Glutamatergic neuron (in vitro differentiated cells): Measurements from ENCODE around the gene DCAF8. TPM values are rescaled to one million over a fixed set of nuclear protein-coding genes. Genes with fewer than 3 reads are reported as not detected.

ENCODE experiments used
- DNase-seq: peaks from one replicate; pipeline ENCODE4 v3.0.0; 2022
- H3K27ac Mint-ChIP-seq: one replicate; pipeline ENCODE4 v1.8.0; 2020; ENCODE audit warnings: mild to moderate bottlenecking, mixed read lengths, inconsistent platforms; ENCODE audit not compliant: unreplicated experiment
- H3K27me3 Mint-ChIP-seq: one replicate; pipeline ENCODE4 v1.8.0; 2020; ENCODE audit warnings: mild to moderate bottlenecking, moderate library complexity, mixed read lengths, inconsistent platforms; ENCODE audit not compliant: unreplicated experiment
- H3K36me3 Mint-ChIP-seq: one replicate; pipeline ENCODE4 v1.8.0; 2020; ENCODE audit warnings: mild to moderate bottlenecking, mixed read lengths, inconsistent platforms; ENCODE audit not compliant: unreplicated experiment
- H3K4me1 Mint-ChIP-seq: one replicate; pipeline ENCODE4 v1.8.0; 2020; ENCODE audit warnings: mild to moderate bottlenecking, low read depth, mixed read lengths, inconsistent platforms; ENCODE audit not compliant: unreplicated experiment
- H3K4me3 Mint-ChIP-seq: one replicate; pipeline ENCODE4 v1.8.0; 2020; ENCODE audit warnings: mild to moderate bottlenecking, mixed read lengths, inconsistent platforms; ENCODE audit not compliant: unreplicated experiment
- H3K9me3 Mint-ChIP-seq: one replicate; pipeline ENCODE4 v1.8.0; 2020; ENCODE audit warnings: mild to moderate bottlenecking, moderate library complexity, mixed read lengths, inconsistent platforms; ENCODE audit not compliant: unreplicated experiment
- CTCF ChIP-seq: fragments of 200-600 bp; sonication (generic); IDR thresholded peaks from one replicate; pipeline ENCODE4 v1.5.0; 2021; ENCODE audit not compliant: partially characterized antibody, unreplicated experiment
- total RNA-seq: library from RNA; stranded (reverse); fragmentation: NEBNext Ultra II Directional; extraction: Animal tissue kit (Norgen Biotek cat#: 25700); gene quantifications from one replicate; pipeline ENCODE4 v1.2.1, GENCODE V29; 2021; ENCODE audit not compliant: unreplicated experiment

DCAF8 gene
- total RNA-seq, 1 donor from 2014 or later = 146 TPM

GRCh38 chr1:160200786-160201185 lies 61.6 kb downstream of the DCAF8 start:
- no peak overlapping the region for H3K27ac Mint-ChIP-seq
- DNase-seq = no peak
- TF ChIP-seq CTCF = no peak

GRCh38 chr1:160197231-160197630 lies 65.1 kb downstream of the DCAF8 start:
- DNase-seq = no peak
- peaks cover 1% of the 10 kb centered on the region for H3K27me3 Mint-ChIP-seq
- H3K27ac Mint-ChIP-seq = no peak overlapping the region
- TF ChIP-seq CTCF = no peak
- no peaks in the 10 kb centered on the region for H3K36me3 Mint-ChIP-seq
- H3K9me3 Mint-ChIP-seq = no peaks in the 10 kb centered on the region
- peaks cover 2% of the 10 kb centered on the region for H3K4me1 Mint-ChIP-seq
- H3K4me3 Mint-ChIP-seq = no peak overlapping the region

More at GRCh38 chr1:160200786-160201185, 61.6 kb downstream of the DCAF8 start:
- Mint-ChIP-seq H3K4me1 (peaks cover 4% of the 10 kb centered on the region), H3K4me3 (no peak overlapping the region), H3K9me3 (no peaks in the 10 kb centered on the region), H3K36me3 (no peaks in the 10 kb centered on the region), H3K27me3 (peaks cover 7% of the 10 kb centered on the region)

GRCh38 chr1:160196143-160196542 lies 66.2 kb downstream of the DCAF8 start:
- no peak for TF ChIP-seq CTCF
- Mint-ChIP-seq H3K27me3 (peaks cover 1% of the 10 kb centered on the region), H3K4me3 (no peak overlapping the region), H3K4me1 (peaks cover 2% of the 10 kb centered on the region), H3K27ac (no peak overlapping the region), H3K9me3 (no peaks in the 10 kb centered on the region), H3K36me3 (no peaks in the 10 kb centered on the region)
- no peak for DNase-seq

- Mint-ChIP-seq H3K9me3 (no peaks in the 10 kb centered on the region), H3K27ac (no peak overlapping the region), H3K4me3 (no peak overlapping the region), H3K4me1 (peaks cover 2% of the 10 kb centered on the region), H3K27me3 (peaks cover 1% of the 10 kb centered on the region), H3K36me3 (no peaks in the 10 kb centered on the region)
- DNase-seq = no peak
- no peak for TF ChIP-seq CTCF
Measured at GRCh38 chr1:160194737-160195059, 67.7 kb downstream of the DCAF8 start.

- no peak for DNase-seq
- H3K9me3 Mint-ChIP-seq = peaks cover 1% of the 10 kb centered on the region
- peaks cover 2% of the 10 kb centered on the region for H3K4me1 Mint-ChIP-seq
- TF ChIP-seq CTCF = no peak
- H3K27me3 Mint-ChIP-seq = peaks cover 3% of the 10 kb centered on the region
- no peak overlapping the region for H3K27ac Mint-ChIP-seq
- H3K4me3 Mint-ChIP-seq = no peak overlapping the region
- H3K36me3 Mint-ChIP-seq = no peaks in the 10 kb centered on the region
Measured at GRCh38 chr1:160193832-160194736, 68.3 kb downstream of the DCAF8 start.
